ENCODE results near the gene VPS26C.

- TF ChIP-seq YY1 (IDR thresholded peaks at IDR 0.05; ENCODE audit: insufficient read depth, insufficient read length) (no peak), ZNF274 (IDR thresholded peaks at IDR 0.05; ENCODE audit: low read depth, low read length) (no peak), SUZ12 (IDR thresholded peaks at IDR 0.05; ENCODE audit: extremely low read depth, insufficient read depth, insufficient read length) (no peak)
These were observed 33.1 kb upstream of the VPS26C start for GRCh38 chr21:37300114-37300751.

Data from NT2/D1 (cell line).